GM12878 (cell line): ENCODE data around the gene FADD. TPM values are rescaled to one million over a fixed set of nuclear protein-coding genes. Genes with fewer than 3 reads are reported as not detected.

Experiments
- ATAC-seq: fragments of 200-7000 bp; cut with Tn5 transposase; 3 replicates; pipeline ENCODE4 v1.9.1; 2020; ENCODE audit warnings: mild to moderate bottlenecking, moderate library complexity
- BruUV-seq: library from RNA; stranded (reverse); fragments of 400-500 nt; replicated peaks from 2 replicates; lab custom pipeline; 2021; lab: Mats Ljungman, UMichigan
- CTCF ChIA-PET: fragments of 300-600 bp; sonication (Branson Sonifier 250); formaldehyde crosslinking; extraction: SDS; loops from one replicate; lab custom pipeline; 2021; ENCODE audit warnings: inconsistent platforms; lab: Yijun Ruan, JAX
- POLR2A ChIA-PET: fragments of 350-600 bp; formaldehyde crosslinking; extraction: SDS; loops from one replicate; lab custom pipeline; 2021; ENCODE audit warnings: inconsistent platforms; lab: Charles Lee
- RAD21 ChIA-PET: fragments of 300-600 bp; sonication (Branson Sonifier 250); formaldehyde crosslinking; loops from one replicate; lab custom pipeline; 2023; ENCODE audit warnings: antibody characterized with exemption; ENCODE audit not compliant: unreplicated experiment; lab: Charles Lee
- SMC1A ChIA-PET: fragments of 300-600 bp; sonication (Branson Sonifier 250); formaldehyde crosslinking; loops from one replicate; lab custom pipeline; 2023; ENCODE audit not compliant: unreplicated experiment, uncharacterized antibody; lab: Charles Lee
- DNase-seq: peaks from one replicate; pipeline ENCODE4 v3.0.0-alpha.2; 2011; ENCODE audit warnings: low read depth, low spot score
- FAIRE-seq: peaks from 3 replicates; lab custom pipeline; 2011; peaks lifted over from hg19 to GRCh38; lab: Jason Lieb, UNC
- H2AFZ ChIP-seq: 2 replicates; pipeline ENCODE4 v1.6.0; 2011; ENCODE audit warnings: low read depth, low read length, control low read depth; ENCODE audit not compliant: control insufficient read depth
- H3K27ac ChIP-seq: 2 replicates; pipeline ENCODE4 v1.5.1; 2011; ENCODE audit warnings: control low read depth; ENCODE audit not compliant: control insufficient read depth, insufficient read depth
- H3K27me3 ChIP-seq, 2 experiments: replicated peaks in 1 of 2; 2 replicates each; pipeline versions ENCODE4 v1.6.0 to v1.6.1; 2011; ENCODE audit warnings: low read length in 1 of 2; ENCODE audit not compliant: control insufficient read depth in 2 of 2, insufficient read depth in 2 of 2
- H3K36me3 ChIP-seq, 2 experiments: 2 replicates each; pipeline ENCODE4 v1.5.1; 2011; ENCODE audit warnings: low read length in 1 of 2; ENCODE audit not compliant: control insufficient read depth in 2 of 2, insufficient read depth in 2 of 2
- H3K4me1 ChIP-seq: 2 replicates; pipeline ENCODE4 v1.6.1; 2011; ENCODE audit warnings: mild to moderate bottlenecking, low read length, moderate library complexity, mixed read lengths; ENCODE audit not compliant: control insufficient read depth, insufficient read depth
- H3K4me2 ChIP-seq: 2 replicates; pipeline ENCODE4 v1.6.0; 2011; ENCODE audit warnings: control low read depth; ENCODE audit not compliant: control insufficient read depth, insufficient read depth
- H3K4me3 ChIP-seq: fragments of 200-600 bp; sonication (generic); 2 replicates; pipeline ENCODE4 v1.5.1; 2016
- H3K79me2 ChIP-seq: 2 replicates; pipeline ENCODE4 v1.6.0; 2011; ENCODE audit warnings: low read length; ENCODE audit not compliant: control insufficient read depth, insufficient read depth
- H3K9ac ChIP-seq: 2 replicates; pipeline ENCODE4 v1.8.0; 2011; ENCODE audit warnings: low read length, control low read depth, mixed read lengths; ENCODE audit not compliant: control insufficient read depth, insufficient read depth
- H3K9me3 ChIP-seq: replicated peaks from 3 replicates; pipeline ENCODE4 v1.5.1; 2011; ENCODE audit warnings: mild to moderate bottlenecking, low read length; ENCODE audit not compliant: control insufficient read depth, insufficient read depth
- H4K20me1 ChIP-seq: 2 replicates; pipeline ENCODE4 v1.6.0; 2011; ENCODE audit not compliant: control insufficient read depth, insufficient read depth
- ATF3 ChIP-seq: IDR thresholded peaks from 2 replicates; pipeline ENCODE4 v1.6.1; 2011; ENCODE audit warnings: low read depth, mild to moderate bottlenecking, low read length, moderate library complexity, borderline replicate concordance; ENCODE audit errors: extremely low read depth
- BACH1 ChIP-seq: fragments of 450-650 bp; IDR thresholded peaks from 2 replicates; pipeline ENCODE4 v1.6.1; 2017; ENCODE audit warnings: mild to moderate bottlenecking, borderline replicate concordance
- CREM ChIP-seq: IDR thresholded peaks from 2 replicates; pipeline ENCODE4 v1.6.1; 2014; ENCODE audit warnings: antibody characterized with exemption, low read depth
- GABPA ChIP-seq: IDR thresholded peaks from 2 replicates; pipeline ENCODE4 v1.6.1; 2014; ENCODE audit warnings: antibody characterized with exemption, low read depth, mild to moderate bottlenecking, inconsistent platforms
- NKRF ChIP-seq: fragments of 450-650 bp; conservative IDR thresholded peaks from 2 replicates; pipeline ENCODE4 v1.6.1; 2017; ENCODE audit warnings: mild to moderate bottlenecking, moderate library complexity
- NR2C2 ChIP-seq: IDR thresholded peaks from 2 replicates; pipeline ENCODE4 v1.6.1; 2011; ENCODE audit warnings: borderline replicate concordance, low read depth; ENCODE audit not compliant: control insufficient read depth, insufficient read length
- POLR2A ChIP-seq: IDR thresholded peaks from 2 replicates; pipeline ENCODE4 v1.6.1; 2011; ENCODE audit warnings: low read depth, mild to moderate bottlenecking, low read length
- SPI1 ChIP-seq: IDR thresholded peaks from 2 replicates; pipeline ENCODE4 v1.6.1; 2011; ENCODE audit warnings: low read depth, mild to moderate bottlenecking, low read length, moderate library complexity, borderline replicate concordance; ENCODE audit not compliant: insufficient read depth
- STAT1 ChIP-seq: fragments of 450-650 bp; conservative IDR thresholded peaks from 2 replicates; pipeline ENCODE4 v1.6.1; 2014; ENCODE audit warnings: antibody characterized with exemption, mild to moderate bottlenecking
- SUPT20H ChIP-seq: IDR thresholded peaks from 2 replicates; pipeline ENCODE4 v1.6.1; 2011; ENCODE audit warnings: low read depth, mild to moderate bottlenecking, low read length, moderate library complexity, borderline replicate concordance; ENCODE audit not compliant: control insufficient read depth
- ZBED1 ChIP-seq: IDR thresholded peaks from 2 replicates; pipeline ENCODE4 v1.6.1; 2016; ENCODE audit warnings: borderline replicate concordance
- ZNF592 ChIP-seq: fragments of 450-650 bp; IDR thresholded peaks from 2 replicates; pipeline ENCODE4 v1.6.1; 2017; ENCODE audit warnings: mild to moderate bottlenecking, moderate library complexity
- ZSCAN29 ChIP-seq: fragments of 450-650 bp; IDR thresholded peaks from 2 replicates; pipeline ENCODE4 v1.6.1; 2017; ENCODE audit warnings: mild to moderate bottlenecking, moderate library complexity
- WGBS: methylation state at CpG from one replicate; pipeline ENCODE4 v1.1.6; 2016; ENCODE audit warnings: low lambda C conversion rate; ENCODE audit not compliant: insufficient replicate concordance, insufficient coverage; ENCODE audit errors: missing lambda C conversion rate; 5-methylcytosine and 5-hydroxymethylcytosine counted together
- in situ Hi-C: fragments of 300-500 bp; cut with MboI; formaldehyde crosslinking; loops from 9 replicates; pipeline ENCODE4 v1.14.3; 2018; ENCODE audit warnings: mixed read lengths
- intact Hi-C: fragments of 100-400 bp; cut with micrococcal nuclease; formaldehyde crosslinking; loops from one replicate; pipeline ENCODE4 v1.14.2; 2022; ENCODE audit not compliant: unreplicated experiment
- polyA plus RNA-seq, 11 experiments: library from polyadenylated mRNA; depleted of rRNA in 4 of 11; unstranded in 6 of 11; stranded (reverse) in 5 of 11; fragments of >200 nt; fragmentation: Nextera tagmentation in 4 of 11; fragmentation: Illumina TruSeq in 1 of 11; extraction: Ambion mirVana in 4 of 11; extraction: Trizol in 1 of 11; gene quantifications; 1 replicate in 1 of 11; 2 replicates in 10 of 11; pipeline versions ENCODE4 v1.2.1 to v1.2.3, GENCODE V29; 2011 to 2016; ENCODE audit warnings: inconsistent platforms in 2 of 11, missing spikeins in 2 of 11, low read depth in 1 of 11
- total RNA-seq, 4 experiments: library from RNA; depleted of rRNA in 3 of 4; stranded (reverse); fragments of >200 nt in 3 of 4; fragmentation: Illumina TruSeq in 1 of 4; extraction: Trizol in 1 of 4; gene quantifications; 2 replicates each; pipeline versions ENCODE4 v1.2.1 to v1.2.3, GENCODE V29; 2013 to 2021

FADD gene
- total and polyA plus RNA-seq, 10 of the 15 experiments (the other 5 are each of a cell fraction or from before 2014, with no cell fraction given), result 0.32 to 38.7 (median 21.8) TPM

- no peak for FAIRE-seq
- no peak for TF ChIP-seq SPI1
- no peak for TF ChIP-seq NKRF
- TF ChIP-seq ZSCAN29, result no peak
- TF ChIP-seq ZBED1, result no peak
- TF ChIP-seq ZNF592, result no peak
- no peak for TF ChIP-seq NR2C2
- no peak for TF ChIP-seq BACH1
- no peak for TF ChIP-seq ATF3
- TF ChIP-seq SUPT20H, result no peak
- TF ChIP-seq GABPA, result no peak
- TF ChIP-seq CREM, result no peak
- no peak for TF ChIP-seq STAT1
- TF ChIP-seq POLR2A, result no peak
- no peak overlapping the region for H3K27ac ChIP-seq
- no peaks in the 10 kb centered on the region for H3K4me1 ChIP-seq
- no peak for DNase-seq
- no peak overlapping the region for H3K9ac ChIP-seq
- no peak overlapping the region for H3K4me2 ChIP-seq
- ChIA-PET POLR2A (interaction anchor here (0.6 kb wide), 1 partner anchor 248 kb away, joined by 4 read pairs; no protein-coding TSS in a partner anchor), CTCF (no interaction called here), RAD21 (no interaction called here), SMC1A (interaction anchor here (0.6 kb wide), 1 partner anchor 641 kb away, joined by 3 read pairs; no protein-coding TSS in a partner anchor)
- ATAC-seq, result no peak
- BruUV-seq, result no TSS peak
- no peak overlapping the region for H2AFZ ChIP-seq
- no peaks in the 10 kb centered on the region for H3K79me2 ChIP-seq
- intact Hi-C loops, result no loop called here
- no peaks in the 10 kb centered on the region for H3K36me3 ChIP-seq
- no peaks in the 10 kb centered on the region for H3K9me3 ChIP-seq
- in situ Hi-C loops, result no loop called here
- peaks cover 0 to 2% of the 10 kb centered on the region in 2 experiments; a peak in 1 of 4 replicates for H3K27me3 ChIP-seq
- 13% methylated on average over 11 of the region's 11 CpGs for WGBS
- no peak overlapping the region for H3K4me3 ChIP-seq
- H4K20me1 ChIP-seq, result no peaks in the 10 kb centered on the region
These were observed 19.5 kb upstream of the FADD start for GRCh38 chr11:70183483-70184176.
